Ectodermal cell (in vitro differentiated cells): ENCODE measurements around the gene SLC25A43. TPM values are rescaled to one million over a fixed set of nuclear protein-coding genes. Genes with fewer than 3 reads are reported as not detected.
"Not testable (repeated sequence)": the region's sequence is repeated elsewhere in the genome, so short reads cannot be mapped to it uniquely, and the experiment has no call there.

Source experiments
- H3K27ac ChIP-seq: 2 replicates; pipeline ENCODE4 v1.7.0; 2013; ENCODE audit warnings: mild to moderate bottlenecking, low read depth, low read length; ENCODE audit not compliant: insufficient read depth, poor library complexity, severe bottlenecking
- H3K27me3 ChIP-seq: 2 replicates; pipeline ENCODE4 v1.7.0; 2013; ENCODE audit warnings: mild to moderate bottlenecking, low read length; ENCODE audit not compliant: insufficient read depth, control insufficient read depth, poor library complexity, severe bottlenecking
- H3K36me3 ChIP-seq: one replicate; pipeline ENCODE4 v1.7.0; 2013; ENCODE audit warnings: low read length; ENCODE audit not compliant: control insufficient read depth, insufficient read depth
- H3K4me1 ChIP-seq: one replicate; pipeline ENCODE4 v1.7.0; 2013; ENCODE audit warnings: low read length; ENCODE audit not compliant: control insufficient read depth, insufficient read depth
- H3K4me3 ChIP-seq: 2 replicates; pipeline ENCODE4 v1.7.0; 2013; ENCODE audit warnings: low read depth, low read length, control low read depth; ENCODE audit not compliant: insufficient read depth
- H3K9me3 ChIP-seq: 2 replicates; pipeline ENCODE4 v1.7.0; 2013; ENCODE audit warnings: mild to moderate bottlenecking, low read length, moderate library complexity; ENCODE audit not compliant: control insufficient read depth
- WGBS, 2 experiments: methylation state at CpG; one replicate each; pipeline ENCODE4 v1.1.7; 2013; ENCODE audit warnings: missing lambda C conversion rate in 2 of 2; 5-methylcytosine and 5-hydroxymethylcytosine counted together
- polyA plus RNA-seq, 4 experiments: library from polyadenylated mRNA; stranded (reverse); fragments of 50-300 nt; gene quantifications; one replicate each; pipeline ENCODE4 v1.2.3, GENCODE V29; 2013

The SLC25A43 gene
- 3.7 TPM for polyA plus RNA-seq (2013, experiment 1 of 4)
- polyA plus RNA-seq (2013, experiment 2 of 4), result 3.9 TPM
- 3.8 TPM for polyA plus RNA-seq (2013, experiment 3 of 4)
- 3.5 TPM for polyA plus RNA-seq (2013, experiment 4 of 4)

DNA sequence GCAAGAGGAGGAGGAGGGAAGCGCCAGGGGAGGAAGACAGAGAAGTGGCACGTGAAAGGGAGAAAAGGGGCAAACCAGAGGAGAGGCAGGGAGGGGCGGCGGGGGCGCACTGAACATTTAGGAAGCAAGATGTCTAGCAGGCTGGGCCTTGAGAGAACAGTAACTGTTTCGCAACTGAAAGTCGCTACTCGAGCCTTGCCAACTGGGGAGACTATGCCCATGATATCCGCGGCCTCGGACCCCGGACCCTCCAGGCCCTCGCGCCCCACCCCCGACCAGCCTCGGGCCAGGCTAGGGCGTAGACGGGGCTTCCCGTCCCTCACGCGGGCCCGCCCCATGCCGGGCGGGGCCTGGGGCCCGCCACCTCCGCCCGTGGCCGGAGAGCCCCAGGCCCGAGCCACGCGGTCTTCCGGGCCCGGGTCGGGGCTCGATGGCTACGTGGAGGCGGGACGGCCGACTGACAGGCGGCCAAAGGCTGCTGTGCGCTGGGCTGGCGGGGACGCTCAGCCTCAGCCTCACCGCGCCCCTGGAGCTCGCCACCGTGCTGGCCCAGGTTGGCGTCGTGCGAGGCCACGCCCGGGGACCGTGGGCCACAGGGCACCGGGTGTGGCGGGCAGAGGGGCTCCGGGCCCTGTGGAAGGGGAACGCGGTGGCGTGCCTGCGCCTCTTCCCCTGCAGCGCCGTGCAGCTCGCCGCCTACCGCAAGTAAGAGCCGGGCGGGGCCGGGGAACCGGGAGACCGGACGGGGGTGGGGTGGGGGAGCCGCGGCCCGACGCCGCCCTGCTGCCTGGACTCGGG is at the start of gene SLC25A43:
SLC25A43 (plus strand) TSS at position 363 of the 798 bp plus-strand sequence; CDS start at position 431, 68 bp downstream.
- no peak within 1 kb of the TSS for H3K27ac ChIP-seq

DNA sequence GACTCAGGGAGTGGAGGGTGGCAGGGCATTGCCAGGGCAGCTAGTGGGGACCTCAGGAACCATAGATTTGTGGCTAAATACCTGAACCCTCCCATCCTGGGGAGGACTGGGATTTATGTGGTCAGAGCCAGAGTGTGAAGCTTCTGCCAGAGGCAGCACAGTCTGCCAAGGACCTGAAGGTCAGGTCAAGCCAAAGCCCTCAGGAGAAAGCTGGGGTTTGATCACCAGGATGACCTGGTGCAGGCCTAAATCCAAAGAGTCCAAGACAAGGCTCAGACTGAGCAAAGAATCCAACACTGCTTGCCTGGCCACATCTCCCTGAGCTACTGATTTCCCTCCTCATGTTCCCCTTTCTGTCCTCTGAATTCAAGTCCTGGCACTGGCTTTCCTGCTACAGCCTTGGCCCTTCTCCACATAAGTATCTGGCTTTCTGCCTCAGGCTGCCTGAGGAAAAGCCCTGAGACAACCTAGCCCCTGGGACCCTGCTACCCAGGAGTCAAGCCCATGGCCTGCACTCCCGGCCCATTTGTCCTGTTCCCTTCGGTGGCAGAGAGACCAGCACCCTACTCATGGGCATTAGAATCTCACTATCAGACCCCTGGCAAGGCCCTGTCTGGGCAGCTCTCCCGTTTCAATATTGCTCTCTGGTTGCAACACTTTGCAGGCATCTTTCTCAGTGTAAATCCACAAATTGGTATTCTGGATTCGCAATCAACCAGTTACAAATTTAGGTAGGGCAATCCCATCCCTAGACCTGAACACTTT is 39.3 kb upstream of the SLC25A43 start:
- 87 to 92% methylated on average over 4 of the region's 4 CpGs for whole genome bisulfite sequencing, 2 experiments
- Histone ChIP-seq H3K36me3 (no peaks in the 10 kb centered on the region), H3K27me3 (no peaks in the 10 kb centered on the region), H3K4me1 (no peaks in the 10 kb centered on the region), H3K27ac (no peak overlapping the region), H3K9me3 (no peaks in the 10 kb centered on the region), H3K4me3 (no peak overlapping the region)

More for the DNA sequence above, at the start of gene SLC25A43:
- H3K36me3 ChIP-seq, result no peaks in the 10 kb centered on the region
- H3K4me3 ChIP-seq, result peak within 1 kb of the TSS; percentile 41
- 1% methylated on average over 76 to 77 of the region's 77 CpGs for WGBS, 2 experiments
- H3K9me3 ChIP-seq, result no peaks in the 10 kb centered on the region
- H3K4me1 ChIP-seq, result no peaks in the 10 kb centered on the region
- H3K27me3 ChIP-seq, result peaks cover 5% of the 10 kb centered on the region

DNA sequence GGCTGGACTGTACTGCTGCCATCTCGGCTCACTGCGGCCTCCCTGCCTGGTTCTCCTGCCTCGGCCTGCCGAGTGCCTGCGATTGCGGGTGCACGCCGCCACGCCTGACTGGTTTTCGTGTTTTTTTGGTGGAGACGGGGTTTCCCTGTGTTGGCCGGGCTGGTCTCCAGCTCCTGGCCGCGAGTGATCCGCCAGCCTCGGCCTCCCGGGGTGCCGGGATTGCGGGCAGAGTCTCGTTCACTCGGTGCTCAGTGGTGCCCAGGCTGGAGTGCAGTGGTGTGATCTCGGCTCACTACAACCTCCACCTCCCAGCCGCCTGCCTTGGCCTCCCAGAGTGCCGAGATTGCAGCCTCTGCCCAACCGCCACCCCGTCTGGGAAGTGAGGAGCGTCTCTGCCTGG is 37.7 kb upstream of the SLC25A43 start:
- not testable (repeated sequence) for H3K9me3 ChIP-seq, H3K36me3 ChIP-seq, H3K27me3 ChIP-seq, H3K27ac ChIP-seq, H3K4me3 ChIP-seq, H3K4me1 ChIP-seq
- WGBS, 2 experiments, result 92 to 98% methylated on average over 21 to 27 of the region's 27 CpGs

DNA sequence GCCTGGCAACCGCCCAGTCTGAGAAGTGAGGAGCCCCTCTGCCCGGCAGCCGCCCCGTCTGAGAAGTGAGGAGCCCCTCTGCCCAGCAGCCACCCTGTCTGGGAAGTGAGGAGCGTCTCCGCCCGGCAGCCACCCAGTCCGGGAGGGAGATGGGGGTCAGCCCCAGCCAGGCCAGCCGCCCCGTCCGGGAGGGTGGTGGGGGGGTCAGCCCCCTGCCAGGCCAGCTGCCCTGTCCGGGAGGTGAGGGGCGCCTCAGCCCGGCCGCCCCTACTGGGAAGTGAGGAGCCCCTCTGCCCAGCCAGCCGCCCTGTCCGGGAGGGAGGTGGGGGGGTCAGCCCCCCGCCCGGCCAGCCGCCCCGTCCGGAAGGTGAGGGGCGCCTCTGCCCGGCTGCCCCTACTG is 37.1 kb upstream of the SLC25A43 start:
- not testable (repeated sequence) for H3K27me3 ChIP-seq, H3K36me3 ChIP-seq, H3K9me3 ChIP-seq, H3K4me3 ChIP-seq, H3K4me1 ChIP-seq, H3K27ac ChIP-seq
- 96% methylated on average over 19 to 24 of the region's 24 CpGs for WGBS, 2 experiments

DNA sequence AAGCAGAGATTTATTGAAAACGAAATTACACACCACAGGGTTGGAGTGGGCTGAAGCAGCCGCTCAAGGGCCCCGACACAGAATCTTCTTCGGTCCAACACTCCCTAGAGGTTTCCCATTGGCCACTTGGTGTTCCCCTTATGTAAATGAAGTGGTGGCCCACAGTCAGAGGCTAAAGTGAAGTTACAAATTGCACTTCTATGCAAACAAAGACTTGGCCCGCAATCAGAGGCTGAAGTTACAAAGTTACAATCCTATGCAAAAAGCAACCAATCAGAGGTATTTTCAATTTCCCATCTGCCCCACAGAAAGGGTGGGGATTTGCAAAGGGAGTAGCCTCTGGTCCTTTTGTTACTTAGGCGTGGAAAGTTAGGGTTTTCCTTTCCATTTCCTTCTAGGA is 35.7 kb upstream of the SLC25A43 start:
- H3K4me3 ChIP-seq, result no peak overlapping the region
- no peak overlapping the region for H3K27ac ChIP-seq
- no peaks in the 10 kb centered on the region for H3K36me3 ChIP-seq
- no peaks in the 10 kb centered on the region for H3K9me3 ChIP-seq
- H3K4me1 ChIP-seq, result no peaks in the 10 kb centered on the region
- 93 to 98% methylated on average over 5 of the region's 6 CpGs for WGBS, 2 experiments
- H3K27me3 ChIP-seq, result no peaks in the 10 kb centered on the region

DNA sequence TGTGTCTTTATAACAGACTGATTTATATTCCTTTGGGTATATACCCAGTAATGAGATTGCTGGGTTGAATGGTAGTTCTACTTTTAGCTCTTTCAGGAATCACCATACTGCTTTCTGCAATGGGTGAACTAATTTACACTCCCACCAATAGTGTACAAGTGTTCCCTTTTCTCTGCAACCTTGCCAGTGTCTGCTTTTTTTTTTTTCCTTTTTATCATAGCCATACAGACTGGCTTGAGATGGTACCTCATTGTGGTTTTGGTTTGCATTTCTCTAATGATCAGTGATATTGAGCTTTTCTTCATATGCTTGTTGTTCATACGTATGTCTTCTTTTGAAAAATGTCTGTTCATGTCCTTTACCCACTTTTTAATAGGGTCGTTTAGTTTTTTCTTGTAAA is 27.3 kb upstream of the SLC25A43 start:
- 80 to 95% methylated on average over 1 to 2 of the region's 2 CpGs for WGBS, 2 experiments
- not testable (repeated sequence) for H3K36me3 ChIP-seq, H3K4me1 ChIP-seq, H3K27ac ChIP-seq, H3K9me3 ChIP-seq, H3K27me3 ChIP-seq, H3K4me3 ChIP-seq

DNA sequence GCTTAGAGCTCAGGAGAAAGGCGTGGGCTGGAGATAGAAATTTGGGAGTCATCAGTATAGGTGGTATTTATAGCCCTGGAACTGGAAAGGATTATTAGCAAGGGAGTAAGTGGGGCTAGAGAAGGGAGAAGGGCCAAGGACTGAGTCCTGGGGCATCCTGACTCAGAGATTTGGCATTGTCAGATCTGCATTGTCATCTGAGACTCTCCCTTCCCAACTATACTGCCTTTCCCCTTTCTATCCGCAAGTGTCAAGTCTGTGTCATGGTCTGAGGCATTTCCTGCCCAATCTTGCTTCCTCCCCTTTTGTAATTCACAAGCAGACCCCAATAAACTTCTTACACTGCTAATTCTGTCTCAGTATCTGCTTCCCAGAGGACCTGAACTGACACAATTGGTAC is 24.4 kb upstream of the SLC25A43 start:
- 75 to 86% methylated on average over 2 of the region's 2 CpGs for WGBS, 2 experiments
- Histone ChIP-seq H3K27me3 (no peaks in the 10 kb centered on the region), H3K9me3 (no peaks in the 10 kb centered on the region), H3K27ac (no peak overlapping the region), H3K4me1 (no peaks in the 10 kb centered on the region), H3K36me3 (no peaks in the 10 kb centered on the region), H3K4me3 (no peak overlapping the region)

DNA sequence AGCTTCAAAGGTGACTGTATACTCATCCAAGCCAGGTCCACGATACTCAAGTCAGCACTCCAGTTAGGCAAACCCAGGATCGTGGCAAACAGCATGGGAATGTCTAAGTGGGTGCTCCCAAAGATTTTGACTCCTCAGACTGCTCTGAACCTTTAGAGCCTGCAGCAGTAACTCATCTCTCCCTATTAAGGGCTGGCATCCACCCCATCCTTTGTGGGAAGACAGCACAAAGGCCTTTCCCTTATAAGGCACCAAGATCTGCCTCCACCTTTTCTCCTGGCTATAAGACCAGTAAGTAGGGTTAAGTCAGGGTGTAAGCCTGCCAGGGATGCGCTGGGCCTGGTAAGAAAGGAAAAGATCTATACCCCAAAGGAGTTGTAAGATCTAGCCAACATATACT is 23.6 kb upstream of the SLC25A43 start:
- 91% methylated on average over 3 of the region's 3 CpGs for WGBS, 2 experiments
- Histone ChIP-seq H3K27me3 (no peaks in the 10 kb centered on the region), H3K4me1 (no peaks in the 10 kb centered on the region), H3K36me3 (no peaks in the 10 kb centered on the region), H3K27ac (no peak overlapping the region), H3K4me3 (no peak overlapping the region), H3K9me3 (no peaks in the 10 kb centered on the region)

DNA sequence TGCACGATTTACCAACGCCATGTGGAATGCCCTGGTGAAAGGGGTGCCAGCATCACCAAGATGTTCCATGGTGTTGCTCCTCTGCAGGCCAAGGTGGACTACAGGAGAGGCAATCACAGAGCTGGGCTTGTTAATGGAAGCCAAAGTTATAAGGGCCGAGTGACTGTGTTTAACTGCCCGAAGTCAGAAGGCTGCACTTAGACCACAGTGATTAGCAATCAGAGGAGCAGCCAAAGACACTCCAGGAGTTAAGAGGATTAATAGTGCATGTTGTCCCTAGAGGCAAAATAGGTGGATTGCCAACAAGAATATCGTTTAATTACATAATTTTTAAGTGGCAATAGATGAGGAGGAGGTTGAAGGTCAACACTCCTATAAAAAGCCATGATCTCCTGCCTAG is 22.8 kb upstream of the SLC25A43 start:
- H3K9me3 ChIP-seq, result no peaks in the 10 kb centered on the region
- 93 to 95% methylated on average over 5 of the region's 5 CpGs for WGBS, 2 experiments
- no peaks in the 10 kb centered on the region for H3K36me3 ChIP-seq
- H3K4me1 ChIP-seq, result peaks cover 2% of the 10 kb centered on the region
- H3K27me3 ChIP-seq, result no peaks in the 10 kb centered on the region
- H3K27ac ChIP-seq, result no peak overlapping the region
- no peak overlapping the region for H3K4me3 ChIP-seq

DNA sequence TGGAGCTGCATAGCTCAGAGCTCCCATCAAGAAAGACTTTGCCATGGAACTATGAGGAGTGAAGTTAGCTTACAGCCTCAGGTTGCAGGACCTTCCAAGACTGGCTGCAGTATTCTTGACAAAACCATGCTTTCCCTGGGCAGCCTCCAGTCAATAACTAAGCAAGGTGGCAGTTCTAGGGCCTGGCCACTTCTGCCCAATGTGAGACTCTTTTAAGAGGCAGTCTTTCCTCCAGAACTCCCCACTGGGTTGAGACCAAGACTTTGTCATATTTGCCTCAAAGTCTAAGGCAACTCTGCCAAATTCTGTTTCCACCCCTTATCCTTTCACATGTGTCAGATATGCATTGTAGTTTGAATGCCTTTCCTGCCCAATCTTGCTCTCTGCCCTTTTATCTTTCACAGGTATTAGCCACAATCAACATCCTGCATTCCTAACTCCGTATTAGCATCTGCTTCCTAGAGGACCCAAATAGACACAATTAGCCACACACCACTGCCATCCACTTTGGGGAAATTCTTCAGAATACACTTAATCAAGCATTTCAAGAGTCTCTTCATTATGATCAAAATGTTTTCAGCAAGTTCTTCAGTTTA is 17.7 kb upstream of the SLC25A43 start:
- Histone ChIP-seq H3K4me1 (peaks cover 3% of the 10 kb centered on the region), H3K4me3 (no peak overlapping the region), H3K27me3 (no peaks in the 10 kb centered on the region), H3K9me3 (no peaks in the 10 kb centered on the region), H3K27ac (no peak overlapping the region), H3K36me3 (no peaks in the 10 kb centered on the region)
- WGBS, 2 experiments, result 67 to 68% methylated on average over 1 of the region's 1 CpG
